Measurements from ENCODE around the gene TAF11L7. TPM values are rescaled to one million over a fixed set of nuclear protein-coding genes. Genes with fewer than 3 reads are reported as not detected.
"Not testable (repeated sequence)": the region's sequence is repeated elsewhere in the genome, so short reads cannot be mapped to it uniquely, and the experiment has no call there.

Gene TAF11L7
- not detected for total RNA-seq
- not detected for polyA plus RNA-seq

- H3K4me1 Mint-ChIP-seq; H3K4me3 ChIP-seq (ENCODE audit: low read depth, low read length); H3K9me3 ChIP-seq (ENCODE audit: control insufficient read depth in 2 of 2, low read length in 2 of 2); H3K27me3 ChIP-seq (ENCODE audit: control insufficient read depth, insufficient read depth, low read length); H3K27me3 Mint-ChIP-seq; H3K4me1 ChIP-seq (ENCODE audit: control insufficient read depth, insufficient read depth, low read length, poor library complexity, severe bottlenecking); H3K4me3 Mint-ChIP-seq; ATAC-seq (ENCODE audit: low read depth in 2 of 2); H3K36me3 Mint-ChIP-seq; DNase-seq; H3K27ac ChIP-seq (ENCODE audit: insufficient read depth, low read length, poor library complexity, severe bottlenecking); H3K36me3 ChIP-seq (ENCODE audit: control insufficient read depth, insufficient read depth, low read length); H3K27ac Mint-ChIP-seq; H3K9me3 Mint-ChIP-seq: not testable (repeated sequence)
Measured at GRCh38 chr5:17585658-17586057, at the start of gene TAF11L7. TSS of gene TAF11L7 (minus strand) at chr5:17585758.

DNA sequence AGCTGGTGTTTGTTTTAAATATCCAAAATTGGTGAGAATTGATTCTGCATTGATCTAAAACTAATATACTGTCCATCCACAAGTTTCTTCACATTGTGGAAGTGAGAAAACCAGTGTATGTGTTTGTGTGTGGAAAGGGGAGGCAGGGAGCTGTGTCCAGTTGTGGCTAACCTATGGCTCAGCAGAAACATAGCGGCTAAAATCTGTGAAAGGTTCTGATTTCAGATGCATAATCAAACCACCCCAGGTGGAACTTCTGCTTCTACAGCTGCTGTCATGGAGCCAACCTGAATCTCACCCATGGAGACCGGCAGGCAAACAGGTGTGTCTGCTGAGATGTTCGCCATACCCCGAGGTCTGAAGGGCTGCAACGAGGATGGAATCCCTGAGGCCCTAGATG, 48.6 kb upstream of the TAF11L7 start, which contains the start of gene TAF11L14:
TSS of gene TAF11L14 (plus strand) at position 301 of the 400 bp plus-strand sequence.
- Histone ChIP-seq H3K4me3 (ENCODE audit: low read depth, low read length) (no peak within 1 kb of the TSS), H3K27ac (ENCODE audit: insufficient read depth, low read length, poor library complexity, severe bottlenecking) (no peak within 1 kb of the TSS), H3K36me3 (ENCODE audit: control insufficient read depth, insufficient read depth, low read length) (no peaks in the 10 kb centered on the region), H3K4me1 (ENCODE audit: control insufficient read depth, insufficient read depth, low read length, poor library complexity, severe bottlenecking) (no peaks in the 10 kb centered on the region), H3K9me3 (ENCODE audit: control insufficient read depth in 2 of 2, low read length in 2 of 2) (no peaks in the 10 kb centered on the region), H3K27me3 (ENCODE audit: control insufficient read depth, insufficient read depth, low read length) (no peaks in the 10 kb centered on the region)
- no peak for ATAC-seq (ENCODE audit: low read depth in 2 of 2)
- Mint-ChIP-seq H3K9me3 (peaks cover 0 to 17% (median 10%) of the 10 kb centered on the region in 7 donors), H3K4me3 (no peak within 1 kb of the TSS), H3K36me3 (no peaks in the 10 kb centered on the region), H3K4me1 (no peaks in the 10 kb centered on the region), H3K27me3 (no peaks in the 10 kb centered on the region), H3K27ac (no peak within 1 kb of the TSS)
- DNase-seq = no peak

DNA sequence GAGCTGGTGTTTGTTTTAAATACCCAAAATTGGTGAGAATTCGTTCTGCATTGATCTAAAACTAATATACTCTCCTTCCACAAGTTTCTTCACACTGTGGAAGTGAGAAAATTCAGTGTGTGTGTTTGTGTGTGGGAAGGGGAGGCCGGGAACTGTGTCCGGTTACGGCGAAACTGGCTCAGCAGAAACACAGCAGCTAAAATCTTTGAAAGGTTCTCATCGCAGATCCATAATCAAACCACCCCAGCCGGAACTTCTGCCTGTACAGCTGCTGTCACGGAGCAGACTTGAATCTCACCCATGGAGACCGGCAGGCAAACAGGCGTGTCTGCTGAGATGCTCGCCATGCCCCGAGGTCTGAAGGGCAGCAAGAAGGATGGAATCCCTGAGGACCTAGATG, 46.2 kb upstream of the TAF11L7 start, which contains the start of gene TAF11L13:
TSS of gene TAF11L13 (plus strand) at position 301 of the 400 bp plus-strand sequence.
- H3K36me3 Mint-ChIP-seq; H3K27ac Mint-ChIP-seq; DNase-seq; H3K4me1 ChIP-seq (ENCODE audit: control insufficient read depth, insufficient read depth, low read length, poor library complexity, severe bottlenecking); H3K9me3 ChIP-seq (ENCODE audit: control insufficient read depth in 2 of 2, low read length in 2 of 2); H3K27me3 Mint-ChIP-seq; H3K27ac ChIP-seq (ENCODE audit: insufficient read depth, low read length, poor library complexity, severe bottlenecking); H3K4me3 Mint-ChIP-seq; ATAC-seq (ENCODE audit: low read depth in 2 of 2); H3K4me3 ChIP-seq (ENCODE audit: low read depth, low read length); H3K36me3 ChIP-seq (ENCODE audit: control insufficient read depth, insufficient read depth, low read length); H3K4me1 Mint-ChIP-seq; H3K27me3 ChIP-seq (ENCODE audit: control insufficient read depth, insufficient read depth, low read length): not testable (repeated sequence)
- H3K9me3 Mint-ChIP-seq = peaks cover 0 to 16% (median 10%) of the 10 kb centered on the region in 7 donors

- H3K36me3 ChIP-seq (ENCODE audit: control insufficient read depth, insufficient read depth, low read length) = no peaks in the 10 kb centered on the region
- no peaks in the 10 kb centered on the region for H3K4me1 ChIP-seq (ENCODE audit: control insufficient read depth, insufficient read depth, low read length, poor library complexity, severe bottlenecking)
- DNase-seq (no peak), ATAC-seq (ENCODE audit: low read depth in 2 of 2) (no peak)
- Mint-ChIP-seq H3K27me3 (no peaks in the 10 kb centered on the region), H3K36me3 (no peaks in the 10 kb centered on the region), H3K27ac (no peak overlapping the region), H3K4me3 (no peak overlapping the region), H3K9me3 (peaks cover 0 to 14% (median 2%) of the 10 kb centered on the region in 7 donors), H3K4me1 (no peaks in the 10 kb centered on the region)
- H3K9me3 ChIP-seq (ENCODE audit: control insufficient read depth in 2 of 2, low read length in 2 of 2) = peaks cover 0 to under 1% of the 10 kb centered on the region in 2 experiments
- no peak overlapping the region for H3K27ac ChIP-seq (ENCODE audit: insufficient read depth, low read length, poor library complexity, severe bottlenecking)
- no peaks in the 10 kb centered on the region for H3K27me3 ChIP-seq (ENCODE audit: control insufficient read depth, insufficient read depth, low read length)
- no peak overlapping the region for H3K4me3 ChIP-seq (ENCODE audit: low read depth, low read length)
Measured at GRCh38 chr5:17625686-17626085, 40.1 kb upstream of the TAF11L7 start.

GRCh38 chr5:17620627-17621026, 35.1 kb upstream of the TAF11L7 start:
- ATAC-seq (ENCODE audit: low read depth in 2 of 2) (no peak), DNase-seq (no peak)
- Mint-ChIP-seq H3K27ac (no peak overlapping the region), H3K27me3 (no peaks in the 10 kb centered on the region), H3K4me1 (no peaks in the 10 kb centered on the region), H3K9me3 (peaks cover 0 to 13% (median 2%) of the 10 kb centered on the region in 7 donors), H3K4me3 (no peak overlapping the region), H3K36me3 (no peaks in the 10 kb centered on the region)
- Histone ChIP-seq H3K9me3 (ENCODE audit: control insufficient read depth in 2 of 2, low read length in 2 of 2) (peaks cover 0 to 5% of the 10 kb centered on the region in 2 experiments), H3K27ac (ENCODE audit: insufficient read depth, low read length, poor library complexity, severe bottlenecking) (no peak overlapping the region), H3K27me3 (ENCODE audit: control insufficient read depth, insufficient read depth, low read length) (no peaks in the 10 kb centered on the region), H3K4me3 (ENCODE audit: low read depth, low read length) (no peak overlapping the region), H3K4me1 (ENCODE audit: control insufficient read depth, insufficient read depth, low read length, poor library complexity, severe bottlenecking) (no peaks in the 10 kb centered on the region), H3K36me3 (ENCODE audit: control insufficient read depth, insufficient read depth, low read length) (no peaks in the 10 kb centered on the region)

DNA sequence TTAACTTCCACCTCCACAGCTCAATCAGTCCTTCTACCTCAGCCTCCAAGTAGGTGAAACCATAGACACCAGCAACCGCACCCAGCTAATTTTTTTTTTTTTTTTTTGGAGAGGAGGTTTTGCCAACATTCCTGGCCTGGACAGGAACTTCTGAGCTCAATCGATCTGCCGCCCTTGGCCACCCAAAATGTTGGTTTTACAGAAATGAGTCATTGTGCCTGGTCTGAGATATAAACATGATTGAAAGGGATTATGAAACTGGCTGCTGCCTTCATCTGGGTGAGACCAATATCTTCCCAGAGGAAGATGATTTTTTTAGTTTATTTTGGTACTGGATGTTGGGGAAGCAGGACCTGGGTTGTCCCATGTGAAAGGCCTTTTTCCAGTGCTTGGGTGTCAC, 33.8 kb upstream of the TAF11L7 start:
- H3K36me3 Mint-ChIP-seq = no peaks in the 10 kb centered on the region

GRCh38 chr5:17614872-17615605, 29.5 kb upstream of the TAF11L7 start:
- Histone ChIP-seq H3K4me1 (ENCODE audit: control insufficient read depth, insufficient read depth, low read length, poor library complexity, severe bottlenecking) (no peaks in the 10 kb centered on the region), H3K27me3 (ENCODE audit: control insufficient read depth, insufficient read depth, low read length) (no peaks in the 10 kb centered on the region), H3K27ac (ENCODE audit: insufficient read depth, low read length, poor library complexity, severe bottlenecking) (no peak overlapping the region), H3K4me3 (ENCODE audit: low read depth, low read length) (no peak overlapping the region), H3K36me3 (ENCODE audit: control insufficient read depth, insufficient read depth, low read length) (no peaks in the 10 kb centered on the region), H3K9me3 (ENCODE audit: control insufficient read depth in 2 of 2, low read length in 2 of 2) (peaks cover 0 to 4% of the 10 kb centered on the region in 2 experiments)
- DNase-seq (no peak), ATAC-seq (ENCODE audit: low read depth in 2 of 2) (no peak)
- Mint-ChIP-seq H3K4me1 (no peaks in the 10 kb centered on the region), H3K9me3 (peaks cover 0 to 11% (median 4%) of the 10 kb centered on the region in 7 donors), H3K27me3 (no peaks in the 10 kb centered on the region), H3K27ac (no peak overlapping the region), H3K36me3 (no peaks in the 10 kb centered on the region), H3K4me3 (no peak overlapping the region)

More for the DNA sequence above, 33.8 kb upstream of the TAF11L7 start:
- no peaks in the 10 kb centered on the region for H3K27me3 ChIP-seq (ENCODE audit: control insufficient read depth, insufficient read depth, low read length)
- no peaks in the 10 kb centered on the region for H3K4me1 Mint-ChIP-seq
- no peak for DNase-seq
- H3K27me3 Mint-ChIP-seq = no peaks in the 10 kb centered on the region
- H3K36me3 ChIP-seq (ENCODE audit: control insufficient read depth, insufficient read depth, low read length) = no peaks in the 10 kb centered on the region
- H3K27ac ChIP-seq (ENCODE audit: insufficient read depth, low read length, poor library complexity, severe bottlenecking) = no peak overlapping the region
- no peak overlapping the region for H3K4me3 ChIP-seq (ENCODE audit: low read depth, low read length)
- H3K27ac Mint-ChIP-seq = no peak overlapping the region
- H3K9me3 Mint-ChIP-seq = peaks cover 0 to 14% (median 2%) of the 10 kb centered on the region in 7 donors
- no peaks in the 10 kb centered on the region for H3K4me1 ChIP-seq (ENCODE audit: control insufficient read depth, insufficient read depth, low read length, poor library complexity, severe bottlenecking)
- ATAC-seq (ENCODE audit: low read depth in 2 of 2) = no peak
- no peak overlapping the region for H3K4me3 Mint-ChIP-seq
- peaks cover 0 to 8% of the 10 kb centered on the region in 2 experiments for H3K9me3 ChIP-seq (ENCODE audit: control insufficient read depth in 2 of 2, low read length in 2 of 2)

DNA sequence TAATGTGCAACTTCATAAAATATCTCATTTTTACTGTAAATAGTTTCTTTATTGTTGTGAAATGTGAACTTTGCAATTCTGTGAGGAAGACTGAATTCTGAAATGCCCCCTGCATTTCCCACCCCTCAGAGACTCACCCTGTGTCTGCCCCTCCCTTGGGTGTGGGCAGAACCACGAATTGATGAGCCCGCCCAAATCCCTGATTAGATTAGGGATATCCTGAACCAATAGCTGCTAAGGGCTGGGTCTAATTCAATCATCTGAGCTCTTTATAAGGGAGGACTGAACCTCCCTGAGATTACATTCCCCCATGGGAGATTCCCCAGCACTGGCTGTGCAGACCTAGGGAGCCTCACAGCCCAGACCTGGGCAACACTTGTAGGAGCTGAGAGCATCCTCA, 24.5 kb upstream of the TAF11L7 start, which contains the start of gene TAF11L12:
TSS of gene TAF11L12 (plus strand) at position 301 of the 400 bp plus-strand sequence.
- not testable (repeated sequence) for H3K9me3 ChIP-seq (ENCODE audit: control insufficient read depth in 2 of 2, low read length in 2 of 2); H3K4me1 Mint-ChIP-seq

More for the DNA sequence above, 24.5 kb upstream of the TAF11L7 start, which contains the start of gene TAF11L12:
- not testable (repeated sequence) for H3K27ac ChIP-seq (ENCODE audit: insufficient read depth, low read length, poor library complexity, severe bottlenecking); H3K27me3 ChIP-seq (ENCODE audit: control insufficient read depth, insufficient read depth, low read length); DNase-seq; H3K36me3 ChIP-seq (ENCODE audit: control insufficient read depth, insufficient read depth, low read length); H3K4me3 ChIP-seq (ENCODE audit: low read depth, low read length); ATAC-seq (ENCODE audit: low read depth in 2 of 2); H3K27me3 Mint-ChIP-seq; H3K4me3 Mint-ChIP-seq; H3K36me3 Mint-ChIP-seq; H3K4me1 ChIP-seq (ENCODE audit: control insufficient read depth, insufficient read depth, low read length, poor library complexity, severe bottlenecking); H3K27ac Mint-ChIP-seq
- H3K9me3 Mint-ChIP-seq = peaks cover 0 to 16% (median 6%) of the 10 kb centered on the region in 7 donors

Data from CD4-positive, CD25-positive, alpha-beta regulatory T cell (primary cell).